HepG2 (cell line): ENCODE data around the gene EIF2AK2. TPM values are rescaled to one million over a fixed set of nuclear protein-coding genes. Genes with fewer than 3 reads are reported as not detected.
A peak's percentile ranks its signal among the peaks of the same experiment; 100 is the strongest.

ENCODE experiments used
- ARNT2 ChIP-seq: sonication (generic); formaldehyde crosslinking; IDR thresholded peaks from 2 replicates; pipeline ENCODE4 v1.8.0; 2022; ENCODE audit warnings: mild to moderate bottlenecking, low read depth, missing genetic modification reagents, moderate library complexity
- BORCS8-MEF2B ChIP-seq: sonication (generic); formaldehyde crosslinking; IDR thresholded peaks from 2 replicates; pipeline ENCODE4 v1.8.0; 2022; ENCODE audit warnings: mild to moderate bottlenecking, missing genetic modification reagents
- HES4 ChIP-seq: sonication (generic); formaldehyde crosslinking; IDR thresholded peaks from 2 replicates; pipeline ENCODE4 v1.9.0; 2021; ENCODE audit warnings: mild to moderate bottlenecking, missing genetic modification reagents, borderline replicate concordance
- HNF1A ChIP-seq, 2 experiments: sonication (generic) in 1 of 2; formaldehyde crosslinking in 1 of 2; IDR thresholded peaks; 2 replicates each; pipeline versions ENCODE4 v1.4.0 to v1.6.1; 2016 to 2020; ENCODE audit warnings: borderline replicate concordance in 1 of 2, low read depth in 1 of 2, mild to moderate bottlenecking in 1 of 2, missing genetic modification reagents in 1 of 2
- IRF1 ChIP-seq: sonication (generic); formaldehyde crosslinking; IDR thresholded peaks from 2 replicates; pipeline ENCODE4 v1.4.0; 2020; ENCODE audit warnings: low read depth, mild to moderate bottlenecking, missing genetic modification reagents
- MTF1 ChIP-seq: sonication (generic); formaldehyde crosslinking; IDR thresholded peaks from 2 replicates; pipeline ENCODE4 v1.5.0; 2020; ENCODE audit warnings: missing genetic modification reagents
- MXD3 ChIP-seq: IDR thresholded peaks from 2 replicates; pipeline ENCODE4 v1.6.1; 2016; ENCODE audit warnings: mild to moderate bottlenecking, missing biosample characterization, missing genetic modification reagents
- PAF1 ChIP-seq: IDR thresholded peaks from 2 replicates; pipeline ENCODE4 v1.6.1; 2016; ENCODE audit warnings: missing genetic modification reagents, missing compliant biosample characterization
- PAWR ChIP-seq: sonication (generic); formaldehyde crosslinking; IDR thresholded peaks from 2 replicates; pipeline ENCODE4 v1.4.0; 2020; ENCODE audit warnings: missing genetic modification reagents, mild to moderate bottlenecking, borderline replicate concordance
- RBM22 ChIP-seq: fragments of 200-400 bp; formaldehyde crosslinking; optimal IDR thresholded peaks from 2 replicates; pipeline ENCODE3; 2017; ENCODE audit warnings: mild to moderate bottlenecking, low read length, moderate library complexity
- TGIF2 ChIP-seq: IDR thresholded peaks from 2 replicates; pipeline ENCODE4 v1.6.1; 2016; ENCODE audit warnings: control low read depth, missing compliant biosample characterization
- TMF1 ChIP-seq: sonication (generic); formaldehyde crosslinking; IDR thresholded peaks from 2 replicates; pipeline ENCODE4 v1.8.1; 2022; ENCODE audit warnings: low read depth, missing genetic modification reagents
- ZBTB3 ChIP-seq: sonication (generic); formaldehyde crosslinking; IDR thresholded peaks from 2 replicates; pipeline ENCODE4 v1.4.0; 2020; ENCODE audit warnings: low read depth, mild to moderate bottlenecking, moderate library complexity, missing genetic modification reagents, borderline replicate concordance
- ZFP36 ChIP-seq: fragments of 150-350 bp; IDR thresholded peaks from 2 replicates; pipeline ENCODE4 v1.6.1; 2018; ENCODE audit warnings: borderline replicate concordance, low read length, low read depth; ENCODE audit not compliant: partially characterized antibody
- ZNF234 ChIP-seq: sonication (generic); formaldehyde crosslinking; conservative IDR thresholded peaks from 2 replicates; pipeline ENCODE4 v1.5.1; 2020; ENCODE audit warnings: mild to moderate bottlenecking, missing genetic modification reagents
- ZNF678 ChIP-seq: sonication (generic); formaldehyde crosslinking; IDR thresholded peaks from 2 replicates; pipeline ENCODE4 v1.4.0; 2020; ENCODE audit warnings: mild to moderate bottlenecking, missing genetic modification reagents
- ZNF883 ChIP-seq: sonication (generic); formaldehyde crosslinking; IDR thresholded peaks from 2 replicates; pipeline ENCODE4 v1.5.1; 2020; ENCODE audit warnings: mild to moderate bottlenecking, missing genetic modification reagents; ENCODE audit errors: not compliant biosample characterization
- polyA plus RNA-seq, 8 experiments: library from polyadenylated mRNA; depleted of rRNA in 3 of 8; stranded (reverse) in 7 of 8; unstranded in 1 of 8; fragments of >200 nt; fragmentation: Illumina TruSeq in 4 of 8; extraction: Trizol in 4 of 8; gene quantifications; 2 replicates each; pipeline versions ENCODE4 v1.2.1 to v1.2.3, GENCODE V29; 2011 to 2016; ENCODE audit warnings: low read depth in 4 of 8, missing spikeins in 1 of 8, mixed read lengths in 1 of 8; ENCODE audit not compliant: insufficient read depth in 1 of 8
- total RNA-seq, 5 experiments: library from RNA; depleted of rRNA; stranded (reverse); fragments of >200 nt; fragmentation: Illumina TruSeq; extraction: Trizol; gene quantifications; 2 replicates each; pipeline ENCODE4 v1.2.3, GENCODE V29; 2016; ENCODE audit warnings: low read depth in 1 of 5
- TF ChIP-seq, protein P1 (sequence below): sonication (generic); formaldehyde crosslinking; IDR thresholded peaks from 2 replicates; pipeline ENCODE4 v1.8.1; 2023; ENCODE audit warnings: mild to moderate bottlenecking, moderate library complexity, missing genetic modification reagents
- TF ChIP-seq, protein P2 (sequence below): sonication (generic); formaldehyde crosslinking; IDR thresholded peaks from 2 replicates; pipeline ENCODE4 v1.5.0; 2020; ENCODE audit warnings: missing genetic modification reagents

Gene EIF2AK2
- total and polyA plus RNA-seq, 2 of the 13 experiments (the other 11 are each of a cell fraction or from before 2014, with no cell fraction given) = 10.2 to 26.1 TPM

GRCh38 chr2:37156857-37157714 lies at the start of gene EIF2AK2 (continued):
- TF ChIP-seq, protein P1, sequence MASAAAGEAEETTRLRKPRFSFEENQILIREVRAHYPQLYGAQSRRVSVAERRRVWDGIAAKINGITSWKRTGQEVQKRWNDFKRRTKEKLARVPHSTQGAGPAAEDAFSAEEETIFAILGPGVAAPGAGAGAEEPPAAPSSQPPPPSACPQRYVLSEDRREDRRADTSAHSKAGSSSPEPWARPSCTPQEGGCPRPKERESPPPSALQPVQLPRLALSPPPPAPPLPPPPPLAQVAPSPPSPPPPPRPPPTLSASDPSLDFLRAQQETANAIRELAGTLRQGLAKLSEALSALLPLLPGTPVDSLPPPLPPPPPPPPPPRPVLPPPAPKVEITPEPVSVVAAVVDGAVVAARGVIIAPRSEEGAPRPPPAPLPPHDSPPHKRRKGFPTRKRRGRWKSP = 0 out of 2 replicates have a peak, but pooled peaks have one; percentile 20
- TF ChIP-seq MXD3 (CRISPR knock-in tag) (peak; percentile 82; the same call in 1 of the 2 replicates), PAWR (CRISPR knock-in tag) (no peak), RBM22 (no peak), ZNF883 (CRISPR knock-in tag) (peak; percentile 49), TGIF2 (CRISPR knock-in tag) (0 out of 2 replicates have a peak, but pooled peaks have one; percentile 39), HES4 (peak; percentile 40; the same call in 1 of the 2 replicates), ARNT2 (CRISPR knock-in tag) (peak; percentile 83; the same call in 1 of the 2 replicates), BORCS8-MEF2B (CRISPR knock-in tag) (peak; percentile 64; the same call in 1 of the 2 replicates), PAF1 (no peak), MTF1 (CRISPR knock-in tag) (no peak), TMF1 (0 out of 2 replicates have a peak, but pooled peaks have one; percentile 77), ZBTB3 (CRISPR knock-in tag) (peak; percentile 49; the same call in 1 of the 2 replicates), ZNF678 (0 out of 2 replicates have a peak, but pooled peaks have one; percentile 64), HNF1A (IDR thresholded peaks at IDR 0.05; ENCODE audit: low read depth) (no peak), HNF1A (CRISPR knock-in tag; IDR thresholded peaks at IDR 0.05; ENCODE audit: borderline replicate concordance) (peak; percentile 56; the same call in 1 of the 2 replicates), ZFP36 (no peak), IRF1 (CRISPR knock-in tag) (peak; percentile 81; the same call in 1 of the 2 replicates), ZNF234 (CRISPR knock-in tag) (0 out of 2 replicates have a peak, but pooled peaks have one; percentile 47)
- TF ChIP-seq, protein P2, sequence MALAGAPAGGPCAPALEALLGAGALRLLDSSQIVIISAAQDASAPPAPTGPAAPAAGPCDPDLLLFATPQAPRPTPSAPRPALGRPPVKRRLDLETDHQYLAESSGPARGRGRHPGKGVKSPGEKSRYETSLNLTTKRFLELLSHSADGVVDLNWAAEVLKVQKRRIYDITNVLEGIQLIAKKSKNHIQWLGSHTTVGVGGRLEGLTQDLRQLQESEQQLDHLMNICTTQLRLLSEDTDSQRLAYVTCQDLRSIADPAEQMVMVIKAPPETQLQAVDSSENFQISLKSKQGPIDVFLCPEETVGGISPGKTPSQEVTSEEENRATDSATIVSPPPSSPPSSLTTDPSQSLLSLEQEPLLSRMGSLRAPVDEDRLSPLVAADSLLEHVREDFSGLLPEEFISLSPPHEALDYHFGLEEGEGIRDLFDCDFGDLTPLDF (CRISPR knock-in tag) = 0 out of 2 replicates have a peak, but pooled peaks have one; percentile 79
